ENCODE measurements around the gene PCED1B. TPM values are rescaled to one million over a fixed set of nuclear protein-coding genes. Genes with fewer than 3 reads are reported as not detected.
A peak's percentile ranks its signal among the peaks of the same experiment; 100 is the strongest.
"Not testable (repeated sequence)": the region's sequence is repeated elsewhere in the genome, so short reads cannot be mapped to it uniquely, and the experiment has no call there.

Gene PCED1B
- total RNA-seq, 1 experiment from 2014 or later: 0.87 TPM

GRCh38 chr12:47268501-47269454 is 189.4 kb downstream of the PCED1B start:
- DNase-seq (ENCODE audit: low read depth, low spot score): no peak
- in situ Hi-C loops (cut with HindIII; ENCODE audit: low pct_unique_long_range_greater_than_20kb, low sequenced_read_pairs): no loop called here

- in situ Hi-C loops (cut with HindIII; ENCODE audit: low pct_unique_long_range_greater_than_20kb, low sequenced_read_pairs): no loop called here
- DNase-seq (ENCODE audit: low read depth, low spot score): no peak
Measured at GRCh38 chr12:47269916-47270315, 190.5 kb downstream of the PCED1B start.

GRCh38 chr12:47270782-47271664 is 191.6 kb downstream of the PCED1B start:
- in situ Hi-C loops (cut with HindIII; ENCODE audit: low pct_unique_long_range_greater_than_20kb, low sequenced_read_pairs): no loop called here

GRCh38 chr12:47271800-47272239 is 192.4 kb downstream of the PCED1B start:
- in situ Hi-C loops (cut with HindIII; ENCODE audit: low pct_unique_long_range_greater_than_20kb, low sequenced_read_pairs): no loop called here
- DNase-seq (ENCODE audit: low read depth, low spot score): no peak

More at GRCh38 chr12:47270782-47271664, 191.6 kb downstream of the PCED1B start:
- peak; percentile 63 for DNase-seq (ENCODE audit: low read depth, low spot score)

- no peak for DNase-seq (ENCODE audit: low read depth, low spot score)
- in situ Hi-C loops (cut with HindIII; ENCODE audit: low pct_unique_long_range_greater_than_20kb, low sequenced_read_pairs): no loop called here
Measured at GRCh38 chr12:47272412-47273190, 193.2 kb downstream of the PCED1B start.

- in situ Hi-C loops (cut with HindIII; ENCODE audit: low pct_unique_long_range_greater_than_20kb, low sequenced_read_pairs): no loop called here
- DNase-seq (ENCODE audit: low read depth, low spot score): no peak
Measured at GRCh38 chr12:47273191-47273626, 193.8 kb downstream of the PCED1B start.

- in situ Hi-C loops (cut with HindIII; ENCODE audit: low pct_unique_long_range_greater_than_20kb, low sequenced_read_pairs): no loop called here
- no peak for DNase-seq (ENCODE audit: low read depth, low spot score)
Measured at GRCh38 chr12:47274760-47275159, 195.3 kb downstream of the PCED1B start.

GRCh38 chr12:47276253-47276620 is 196.8 kb downstream of the PCED1B start:
- DNase-seq (ENCODE audit: low read depth, low spot score): no peak
- in situ Hi-C loops (cut with HindIII; ENCODE audit: low pct_unique_long_range_greater_than_20kb, low sequenced_read_pairs): no loop called here

- in situ Hi-C loops (cut with HindIII; ENCODE audit: low pct_unique_long_range_greater_than_20kb, low sequenced_read_pairs): no loop called here
- no peak for DNase-seq (ENCODE audit: low read depth, low spot score)
Measured at GRCh38 chr12:47276621-47277309, 197.3 kb downstream of the PCED1B start.

GRCh38 chr12:47277972-47278448 is 198.6 kb downstream of the PCED1B start:
- in situ Hi-C loops (cut with HindIII; ENCODE audit: low pct_unique_long_range_greater_than_20kb, low sequenced_read_pairs): no loop called here
- peak; percentile 56 for DNase-seq (ENCODE audit: low read depth, low spot score)

- in situ Hi-C loops (cut with HindIII; ENCODE audit: low pct_unique_long_range_greater_than_20kb, low sequenced_read_pairs); DNase-seq (ENCODE audit: low read depth, low spot score): not testable (repeated sequence)
Measured at GRCh38 chr12:47279758-47280157, 200.3 kb downstream of the PCED1B start.

- in situ Hi-C loops (cut with HindIII; ENCODE audit: low pct_unique_long_range_greater_than_20kb, low sequenced_read_pairs): no loop called here
- no peak for DNase-seq (ENCODE audit: low read depth, low spot score)
Measured at GRCh38 chr12:47280543-47281300, 201.3 kb downstream of the PCED1B start.

- no peak for DNase-seq (ENCODE audit: low read depth, low spot score)
- in situ Hi-C loops (cut with HindIII; ENCODE audit: low pct_unique_long_range_greater_than_20kb, low sequenced_read_pairs): no loop called here
Measured at GRCh38 chr12:47281667-47282171, 202.3 kb downstream of the PCED1B start.

- in situ Hi-C loops (cut with HindIII; ENCODE audit: low pct_unique_long_range_greater_than_20kb, low sequenced_read_pairs): no loop called here
- DNase-seq (ENCODE audit: low read depth, low spot score): no peak
Measured at GRCh38 chr12:47282206-47282605, 202.8 kb downstream of the PCED1B start.

Data from SK-MEL-5 (cell line).